Eye (tissue), 1 donor: ENCODE results near the gene SERP2.

ENCODE experiments used
- DNase-seq: peaks from one replicate; pipeline ENCODE4 v3.0.0-alpha.2; 2015

The SERP2 gene

DNA sequence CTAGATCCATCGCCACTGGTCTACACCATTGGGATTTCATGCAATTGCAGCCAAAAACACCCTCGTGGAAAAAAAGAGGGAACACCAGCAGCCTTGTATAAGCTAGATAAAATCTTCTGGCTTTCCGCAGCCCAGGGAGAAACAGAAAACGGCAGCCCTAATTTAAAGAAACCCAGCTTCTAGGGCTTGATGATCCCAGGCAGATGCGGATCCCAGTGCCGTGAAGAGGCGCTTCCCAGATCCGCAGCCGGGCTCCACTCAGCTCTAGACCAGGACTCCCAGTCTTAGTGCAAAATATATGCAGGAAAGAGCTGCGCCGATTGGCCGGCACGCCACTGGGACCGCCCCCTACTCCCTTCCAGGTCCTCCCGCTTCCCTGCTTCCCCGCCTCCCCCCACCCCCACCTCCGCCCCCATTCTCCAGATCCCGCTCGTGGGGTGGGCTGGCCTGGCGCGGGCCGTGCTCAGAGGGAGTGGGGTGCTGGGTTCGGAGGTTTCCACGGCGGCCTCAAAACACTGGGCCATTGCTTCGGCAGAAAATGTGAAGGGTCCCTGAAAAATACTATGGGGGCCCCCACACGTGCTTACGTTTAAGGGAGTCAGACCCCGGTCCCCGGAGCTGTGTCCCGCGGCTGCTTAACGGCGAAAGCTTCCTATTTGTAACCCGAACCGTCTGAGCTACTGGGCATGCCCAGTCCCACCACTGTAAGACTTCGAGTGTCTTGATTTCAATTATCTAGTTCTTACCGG is 63.1 kb downstream of the SERP2 start:
- DNase-seq: peak; percentile 98

DNA sequence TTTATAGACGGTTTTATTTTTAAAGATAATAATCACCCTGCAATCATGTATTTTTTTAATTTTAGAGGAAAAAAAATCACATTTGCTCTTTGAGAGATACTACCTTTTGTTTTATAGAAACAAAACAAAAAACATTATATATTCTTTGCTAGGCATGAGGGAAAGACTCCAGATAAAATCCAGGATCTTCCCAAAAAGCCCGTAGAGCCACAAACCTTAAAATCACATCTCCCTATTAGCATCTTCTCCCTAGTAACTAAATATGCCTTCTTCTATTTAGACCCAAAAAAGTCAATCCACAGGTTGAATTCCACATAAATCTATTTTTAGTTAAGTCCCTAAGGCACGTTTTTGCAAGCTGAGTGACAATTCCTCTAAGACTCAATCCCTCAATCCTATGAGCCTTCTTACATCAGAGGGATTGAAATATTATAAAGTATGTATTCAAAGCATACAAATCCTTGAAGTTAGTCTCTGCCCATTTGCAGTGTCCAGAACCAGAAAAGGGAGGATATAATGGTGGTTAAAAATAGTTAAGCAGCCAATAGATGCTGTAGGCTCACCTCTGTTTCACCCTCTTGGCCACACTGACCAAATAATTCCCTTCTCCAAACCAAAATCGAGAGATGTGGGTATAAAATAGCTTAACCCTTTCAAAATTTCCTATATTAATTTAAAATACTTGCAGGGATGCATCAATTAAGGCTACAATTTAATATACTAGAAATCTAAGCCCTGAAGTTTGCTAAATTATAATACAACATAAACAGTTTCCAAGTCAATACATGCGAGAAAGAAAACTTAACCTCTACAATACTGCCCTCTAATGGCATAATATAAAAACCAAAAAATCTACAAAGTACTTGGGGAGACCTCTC is 64.0 kb downstream of the SERP2 start:
- peak; percentile 84 for DNase-seq

DNA sequence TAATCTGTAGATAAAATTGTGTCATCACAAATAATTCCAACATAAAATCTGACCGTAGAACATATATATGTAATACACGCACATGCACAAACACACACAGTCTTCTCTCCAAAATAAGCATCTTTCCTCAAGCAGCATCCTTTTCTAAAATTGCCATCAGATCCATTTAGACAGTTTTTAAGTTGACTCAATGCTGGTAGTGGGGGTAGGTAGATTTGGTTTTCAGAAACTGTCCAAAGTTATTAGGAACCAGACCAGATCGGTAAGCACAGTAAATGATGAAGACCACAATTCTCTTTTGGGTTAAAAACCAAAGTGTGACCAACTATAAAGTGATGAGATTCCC is 64.6 kb downstream of the SERP2 start:
- DNase-seq: no peak

DNA sequence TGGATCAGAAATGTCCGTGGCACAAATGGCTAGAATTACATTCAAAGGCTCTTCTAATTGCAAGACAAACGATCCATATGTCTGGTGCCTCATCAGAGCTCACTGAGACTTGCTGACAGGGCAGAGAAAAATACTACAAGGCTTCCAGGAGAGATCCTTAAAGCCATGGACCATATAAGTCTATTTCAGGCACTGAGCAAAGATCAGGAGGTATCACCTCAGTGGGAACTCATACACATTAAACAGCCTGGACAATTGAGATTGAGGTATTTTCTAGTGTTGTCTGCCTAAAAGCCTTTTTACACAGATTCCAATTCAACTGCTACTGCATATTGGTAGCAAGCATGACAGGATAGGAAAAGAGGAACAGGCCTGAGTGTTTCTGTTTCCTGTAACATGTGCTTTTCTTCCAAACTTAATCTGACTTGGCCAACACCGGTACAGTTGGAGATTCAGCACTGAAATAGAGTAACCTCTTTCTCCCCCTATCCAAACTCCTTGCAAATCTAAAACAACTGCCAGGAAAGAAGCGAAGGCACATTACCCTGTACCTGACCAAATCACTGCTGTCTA is 65.9 kb downstream of the SERP2 start:
- DNase-seq: no peak

GRCh38 chr13:44440046-44440608 is 66.5 kb downstream of the SERP2 start:
- no peak for DNase-seq
